Epithelial cell of proximal tubule (primary cell): Measurements from ENCODE around the gene PDE1C. TPM values are rescaled to one million over a fixed set of nuclear protein-coding genes. Genes with fewer than 3 reads are reported as not detected.
"Not testable (repeated sequence)": the region's sequence is repeated elsewhere in the genome, so short reads cannot be mapped to it uniquely, and the experiment has no call there.

Experiments used
- DNase-seq: peaks from one replicate; pipeline ENCODE4 v3.0.0-alpha.2; 2011; ENCODE audit warnings: low read depth
- H3K4me3 ChIP-seq: 2 replicates; pipeline ENCODE4 v1.5.1; 2011; ENCODE audit warnings: low read depth, mild to moderate bottlenecking, low read length
- total RNA-seq: library from RNA; depleted of rRNA; stranded (reverse); fragments of >200 nt; gene quantifications from 2 replicates; pipeline ENCODE4 v1.2.3, GENCODE V29; 2015
- TF ChIP-seq, protein P1 (sequence below): conservative IDR thresholded peaks from 2 replicates; pipeline ENCODE4 v1.5.1; 2012; ENCODE audit warnings: low read depth, mild to moderate bottlenecking, low read length

Gene PDE1C
- total RNA-seq, 1 donor from 2014 or later = 5.9 TPM

- no peak overlapping the region for H3K4me3 ChIP-seq
- TF ChIP-seq, protein P1, sequence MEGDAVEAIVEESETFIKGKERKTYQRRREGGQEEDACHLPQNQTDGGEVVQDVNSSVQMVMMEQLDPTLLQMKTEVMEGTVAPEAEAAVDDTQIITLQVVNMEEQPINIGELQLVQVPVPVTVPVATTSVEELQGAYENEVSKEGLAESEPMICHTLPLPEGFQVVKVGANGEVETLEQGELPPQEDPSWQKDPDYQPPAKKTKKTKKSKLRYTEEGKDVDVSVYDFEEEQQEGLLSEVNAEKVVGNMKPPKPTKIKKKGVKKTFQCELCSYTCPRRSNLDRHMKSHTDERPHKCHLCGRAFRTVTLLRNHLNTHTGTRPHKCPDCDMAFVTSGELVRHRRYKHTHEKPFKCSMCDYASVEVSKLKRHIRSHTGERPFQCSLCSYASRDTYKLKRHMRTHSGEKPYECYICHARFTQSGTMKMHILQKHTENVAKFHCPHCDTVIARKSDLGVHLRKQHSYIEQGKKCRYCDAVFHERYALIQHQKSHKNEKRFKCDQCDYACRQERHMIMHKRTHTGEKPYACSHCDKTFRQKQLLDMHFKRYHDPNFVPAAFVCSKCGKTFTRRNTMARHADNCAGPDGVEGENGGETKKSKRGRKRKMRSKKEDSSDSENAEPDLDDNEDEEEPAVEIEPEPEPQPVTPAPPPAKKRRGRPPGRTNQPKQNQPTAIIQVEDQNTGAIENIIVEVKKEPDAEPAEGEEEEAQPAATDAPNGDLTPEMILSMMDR = no peak
- DNase-seq = no peak
These were observed 21.5 kb upstream of the PDE1C start for GRCh38 chr7:32091608-32092210.

DNA sequence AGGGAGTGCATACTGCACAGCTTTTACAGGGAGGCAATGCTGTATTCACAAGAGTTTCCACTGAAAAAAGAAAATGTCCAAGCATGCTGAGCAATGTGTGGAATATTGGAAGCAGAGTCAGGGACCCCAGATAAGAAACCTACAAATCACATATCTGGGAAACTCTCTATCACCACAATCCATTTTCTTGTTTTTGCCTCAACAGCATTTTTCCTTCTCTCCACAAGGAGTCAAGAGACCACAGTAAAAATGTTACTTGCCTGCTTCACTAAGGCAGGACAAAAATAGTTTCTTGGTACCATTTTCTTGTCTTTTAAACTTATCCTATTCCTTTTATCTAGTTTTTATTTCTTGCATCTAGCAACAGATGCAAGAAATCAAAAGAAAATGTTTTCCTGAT, 19.5 kb upstream of the PDE1C start:
- H3K4me3 ChIP-seq = no peak overlapping the region
- no peak for DNase-seq
- TF ChIP-seq, protein P1 = no peak

- DNase-seq = no peak
- TF ChIP-seq, protein P1 = no peak
- H3K4me3 ChIP-seq = no peak overlapping the region
These were observed 19.0 kb upstream of the PDE1C start for GRCh38 chr7:32089256-32089655.

DNA sequence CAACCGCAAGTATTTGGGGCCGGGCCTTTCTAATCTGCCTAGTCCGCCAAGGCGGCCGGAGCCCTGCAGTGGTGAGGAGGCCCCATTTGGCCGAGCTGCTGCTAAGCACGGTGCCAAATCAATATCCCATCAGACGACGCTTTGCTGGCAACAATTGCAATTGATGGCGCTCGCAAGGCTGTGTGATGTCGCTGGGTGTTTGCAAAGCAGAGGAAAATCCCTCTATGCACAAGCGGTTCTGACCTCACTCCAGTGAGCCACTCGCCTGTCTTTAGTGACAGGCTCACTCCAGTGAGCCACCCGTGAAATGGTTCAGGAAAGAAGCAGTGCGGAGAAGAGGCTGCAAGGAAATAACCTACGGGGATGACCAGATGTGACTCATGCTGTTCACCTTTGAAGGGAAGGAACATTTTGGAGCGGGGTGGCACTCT, 18.3 kb upstream of the PDE1C start:
- no peak overlapping the region for H3K4me3 ChIP-seq
- TF ChIP-seq, protein P1 = no peak
- DNase-seq = no peak

DNA sequence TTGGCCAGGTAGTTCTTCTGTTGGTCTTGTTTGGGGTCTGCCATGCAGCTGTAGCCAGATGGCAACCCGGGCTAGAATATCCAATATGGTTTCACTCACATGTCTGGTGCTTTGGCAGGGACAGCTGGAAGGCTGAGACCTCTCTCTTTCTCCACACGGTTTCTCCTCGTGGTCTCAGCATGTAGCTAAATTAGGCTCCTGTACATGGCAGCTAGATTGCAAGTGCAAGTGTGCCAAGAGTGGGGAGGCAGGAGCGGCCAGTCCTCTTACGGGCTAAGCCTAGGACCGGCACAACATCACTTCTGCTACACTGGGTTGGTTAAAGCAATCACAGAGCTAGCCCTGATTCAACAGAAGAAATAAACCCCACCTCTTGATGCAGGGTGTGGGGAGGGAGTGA, 9.3 kb upstream of the PDE1C start:
- TF ChIP-seq, protein P1 = no peak
- DNase-seq = no peak
- H3K4me3 ChIP-seq = no peak overlapping the region

- no peak overlapping the region for H3K4me3 ChIP-seq
- TF ChIP-seq, protein P1 = no peak
- DNase-seq = no peak
These were observed 8.6 kb upstream of the PDE1C start for GRCh38 chr7:32078824-32079223.

GRCh38 chr7:32077806-32078205, 7.6 kb upstream of the PDE1C start:
- TF ChIP-seq, protein P1 = no peak
- H3K4me3 ChIP-seq = no peak overlapping the region
- DNase-seq = no peak

- not testable (repeated sequence) for DNase-seq, H3K4me3 ChIP-seq
These were observed 6.6 kb upstream of the PDE1C start for GRCh38 chr7:32076802-32077201.
